Measurements from ENCODE around the gene PIGA. TPM values are rescaled to one million over a fixed set of nuclear protein-coding genes. Genes with fewer than 3 reads are reported as not detected.

PIGA gene
- polyA plus RNA-seq, 2 donors, result 8.4 to 8.7 TPM

DNA sequence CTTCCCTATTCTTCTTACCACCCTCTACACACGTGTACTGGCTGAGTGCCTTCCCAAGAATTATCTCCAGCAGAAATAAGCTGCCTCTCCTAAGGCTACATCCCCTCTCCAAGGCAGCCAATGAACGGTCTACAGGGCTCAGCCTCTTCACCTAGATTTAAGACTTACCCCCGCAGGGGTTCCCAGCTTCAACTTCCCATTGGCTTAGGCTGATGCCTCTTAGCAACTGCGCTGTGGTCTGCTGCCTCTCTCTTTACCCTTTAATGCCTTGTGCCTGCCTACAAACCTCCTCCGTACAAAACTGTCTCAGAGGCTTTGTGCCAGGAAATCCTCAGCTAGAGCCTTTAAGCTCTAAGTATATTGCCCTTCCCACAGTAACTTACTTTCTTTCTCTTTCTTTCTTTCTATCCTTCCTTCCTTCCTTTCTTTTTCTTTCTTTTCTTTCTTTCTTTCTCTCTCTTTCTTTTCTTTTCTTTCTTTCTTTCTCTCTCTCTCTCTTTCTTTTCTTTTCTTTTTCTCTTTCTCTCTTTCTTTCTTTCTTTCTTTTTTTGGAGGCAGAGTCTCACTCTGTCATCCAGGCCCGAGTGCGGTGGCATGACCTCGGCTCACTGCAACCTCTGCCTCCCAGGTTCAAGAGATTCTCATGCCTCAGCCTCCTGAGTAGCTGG, 15.1 kb upstream of the PIGA start:
- no peaks in the 10 kb centered on the region for H3K9me3 ChIP-seq (ENCODE audit: control insufficient read depth in 2 of 2, insufficient read depth in 1 of 2, low read depth in 1 of 2, low read length in 1 of 2)
- 69 to 76% methylated on average over 8 of the region's 8 CpGs for WGBS, 2 donors
- no peaks in the 10 kb centered on the region for H3K27me3 ChIP-seq (ENCODE audit: control insufficient read depth in 1 of 2, insufficient read depth in 2 of 2, low read length in 2 of 2)
- no peak overlapping the region for H3K4me3 ChIP-seq (ENCODE audit: low read depth in 1 of 2, low read length in 2 of 2)
- no peaks in the 10 kb centered on the region for H3K36me3 ChIP-seq (ENCODE audit: control insufficient read depth in 2 of 2, insufficient read depth in 2 of 2, low read length in 1 of 2)
- no peaks in the 10 kb centered on the region for H3K4me1 ChIP-seq (ENCODE audit: control insufficient read depth in 2 of 2, insufficient read depth in 2 of 2, low read length in 1 of 2)
- H3K27ac ChIP-seq (ENCODE audit: low read depth in 2 of 2, low read length in 1 of 2), result no peak overlapping the region

DNA sequence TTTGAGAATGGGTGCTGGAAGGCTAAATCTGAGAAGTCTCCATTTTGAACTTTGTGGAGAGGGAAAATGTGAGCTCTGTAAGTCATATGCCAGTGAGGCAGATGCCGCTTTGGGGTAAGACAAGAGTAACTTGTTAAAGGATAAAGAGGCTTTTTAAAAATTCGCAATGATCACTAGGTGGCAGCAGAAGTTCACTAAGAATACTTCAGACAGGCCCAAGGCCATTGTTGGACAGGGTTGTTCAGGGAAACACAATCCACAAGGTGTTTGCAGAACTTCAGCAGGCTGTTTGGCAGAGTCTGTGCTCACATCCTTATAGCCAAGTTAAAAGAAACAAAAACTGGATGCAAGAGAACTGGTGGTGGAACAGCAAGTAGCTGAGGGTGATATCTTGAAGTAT, 13.7 kb upstream of the PIGA start:
- 16 to 21% methylated on average over 2 of the region's 2 CpGs for WGBS, 2 donors
- Histone ChIP-seq H3K36me3 (ENCODE audit: control insufficient read depth in 2 of 2, insufficient read depth in 2 of 2, low read length in 1 of 2) (no peaks in the 10 kb centered on the region), H3K4me3 (ENCODE audit: low read depth in 1 of 2, low read length in 2 of 2) (no peak overlapping the region), H3K27ac (ENCODE audit: low read depth in 2 of 2, low read length in 1 of 2) (no peak overlapping the region), H3K27me3 (ENCODE audit: control insufficient read depth in 1 of 2, insufficient read depth in 2 of 2, low read length in 2 of 2) (no peaks in the 10 kb centered on the region), H3K4me1 (ENCODE audit: control insufficient read depth in 2 of 2, insufficient read depth in 2 of 2, low read length in 1 of 2) (no peaks in the 10 kb centered on the region), H3K9me3 (ENCODE audit: control insufficient read depth in 2 of 2, insufficient read depth in 1 of 2, low read depth in 1 of 2, low read length in 1 of 2) (no peaks in the 10 kb centered on the region)

DNA sequence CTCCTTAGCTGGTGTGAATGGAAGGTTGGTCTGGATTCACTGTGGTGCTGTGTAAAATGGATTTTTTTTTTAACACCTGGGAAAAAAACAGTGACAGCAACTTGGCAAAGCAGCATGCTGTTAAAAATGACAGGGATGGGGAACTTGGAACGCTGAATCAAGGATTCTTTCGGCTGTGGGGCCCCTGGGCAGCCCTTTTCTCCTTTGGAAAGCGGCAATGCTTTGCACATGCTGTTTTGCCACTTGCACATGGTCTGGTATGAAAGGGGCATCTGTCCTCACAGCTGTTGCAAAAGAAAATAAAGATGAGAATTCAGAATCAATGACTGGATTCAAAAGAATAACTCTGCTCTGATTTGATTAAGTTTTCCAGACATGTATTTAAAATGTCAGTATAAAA, 10.7 kb upstream of the PIGA start:
- Histone ChIP-seq H3K27me3 (ENCODE audit: control insufficient read depth in 1 of 2, insufficient read depth in 2 of 2, low read length in 2 of 2) (no peaks in the 10 kb centered on the region), H3K4me1 (ENCODE audit: control insufficient read depth in 2 of 2, insufficient read depth in 2 of 2, low read length in 1 of 2) (no peaks in the 10 kb centered on the region), H3K9me3 (ENCODE audit: control insufficient read depth in 2 of 2, insufficient read depth in 1 of 2, low read depth in 1 of 2, low read length in 1 of 2) (no peaks in the 10 kb centered on the region), H3K27ac (ENCODE audit: low read depth in 2 of 2, low read length in 1 of 2) (no peak overlapping the region), H3K4me3 (ENCODE audit: low read depth in 1 of 2, low read length in 2 of 2) (no peak overlapping the region), H3K36me3 (ENCODE audit: control insufficient read depth in 2 of 2, insufficient read depth in 2 of 2, low read length in 1 of 2) (no peaks in the 10 kb centered on the region)
- 73 to 81% methylated on average over 3 of the region's 3 CpGs for WGBS, 2 donors

DNA sequence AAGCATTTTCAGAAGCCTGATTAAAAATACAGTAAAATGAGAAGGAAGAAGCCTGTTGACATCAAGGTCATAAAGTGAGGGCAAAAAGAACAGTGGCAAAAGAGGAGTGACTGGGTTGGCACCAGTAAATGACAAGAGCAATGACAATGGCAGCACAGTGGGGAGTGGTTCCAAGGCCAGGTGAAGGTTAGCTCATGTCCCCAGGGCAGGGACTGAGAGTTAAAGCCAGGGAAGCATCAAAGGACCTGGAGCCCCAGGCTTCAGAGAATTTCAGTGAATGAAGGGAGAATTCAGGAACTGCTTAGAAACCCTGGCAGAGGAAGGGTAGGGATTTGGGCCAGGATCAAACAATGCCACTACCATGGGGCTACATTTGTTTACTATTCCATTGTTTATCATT, 8.8 kb upstream of the PIGA start:
- Histone ChIP-seq H3K4me1 (ENCODE audit: control insufficient read depth in 2 of 2, insufficient read depth in 2 of 2, low read length in 1 of 2) (no peaks in the 10 kb centered on the region), H3K27me3 (ENCODE audit: control insufficient read depth in 1 of 2, insufficient read depth in 2 of 2, low read length in 2 of 2) (no peaks in the 10 kb centered on the region), H3K4me3 (ENCODE audit: low read depth in 1 of 2, low read length in 2 of 2) (no peak overlapping the region), H3K9me3 (ENCODE audit: control insufficient read depth in 2 of 2, insufficient read depth in 1 of 2, low read depth in 1 of 2, low read length in 1 of 2) (no peaks in the 10 kb centered on the region), H3K27ac (ENCODE audit: low read depth in 2 of 2, low read length in 1 of 2) (no peak overlapping the region), H3K36me3 (ENCODE audit: control insufficient read depth in 2 of 2, insufficient read depth in 2 of 2, low read length in 1 of 2) (no peaks in the 10 kb centered on the region)

DNA sequence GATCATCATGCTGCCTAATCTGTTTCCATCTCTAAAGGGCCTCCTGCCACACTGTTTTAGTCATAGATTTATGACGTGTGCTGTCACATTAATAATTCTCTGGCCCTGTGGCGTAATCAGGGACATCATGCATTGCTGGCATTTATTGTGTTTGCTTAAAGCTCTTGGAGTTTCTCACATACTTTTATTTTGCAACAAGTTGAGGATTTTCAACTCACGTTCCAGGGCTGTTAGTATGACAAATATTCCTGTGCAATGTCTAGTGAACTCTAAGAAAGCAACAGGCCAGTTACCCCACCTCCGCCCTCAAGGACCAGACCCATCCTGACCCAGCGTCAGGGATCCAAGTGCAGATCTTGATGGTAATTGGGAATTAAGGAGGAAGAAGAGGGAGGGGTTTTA, 7.8 kb upstream of the PIGA start:
- Histone ChIP-seq H3K27me3 (ENCODE audit: control insufficient read depth in 1 of 2, insufficient read depth in 2 of 2, low read length in 2 of 2) (peaks cover 0 to 1% of the 10 kb centered on the region in 2 donors), H3K4me3 (ENCODE audit: low read depth in 1 of 2, low read length in 2 of 2) (no peak overlapping the region), H3K36me3 (ENCODE audit: control insufficient read depth in 2 of 2, insufficient read depth in 2 of 2, low read length in 1 of 2) (no peaks in the 10 kb centered on the region), H3K27ac (ENCODE audit: low read depth in 2 of 2, low read length in 1 of 2) (no peak overlapping the region), H3K4me1 (ENCODE audit: control insufficient read depth in 2 of 2, insufficient read depth in 2 of 2, low read length in 1 of 2) (no peaks in the 10 kb centered on the region), H3K9me3 (ENCODE audit: control insufficient read depth in 2 of 2, insufficient read depth in 1 of 2, low read depth in 1 of 2, low read length in 1 of 2) (no peaks in the 10 kb centered on the region)
- 59% methylated on average over 5 of the region's 5 CpGs for WGBS, 2 donors

DNA sequence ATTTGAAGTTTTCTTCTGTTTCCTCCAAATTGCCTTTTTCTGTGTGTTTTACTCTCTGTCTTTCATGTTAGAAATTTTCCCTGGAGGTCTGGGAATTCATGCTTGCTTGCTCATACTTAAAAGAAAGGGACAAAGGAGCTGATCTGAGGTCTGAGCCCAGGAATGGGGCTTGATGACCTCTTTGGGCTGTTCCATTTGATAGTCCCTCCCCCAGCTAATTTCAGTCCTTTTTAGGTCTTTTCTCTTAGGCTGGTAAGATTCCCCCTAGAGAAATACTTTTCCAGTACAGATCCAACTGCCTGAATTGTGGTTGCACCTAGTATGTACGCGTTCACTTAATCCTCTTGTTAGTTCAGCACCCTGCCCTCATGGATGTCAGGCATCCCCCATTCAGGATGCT, 5.5 kb upstream of the PIGA start:
- WGBS, 2 donors, result 83 to 90% methylated on average over 2 of the region's 2 CpGs
- Histone ChIP-seq H3K4me1 (ENCODE audit: control insufficient read depth in 2 of 2, insufficient read depth in 2 of 2, low read length in 1 of 2) (no peaks in the 10 kb centered on the region), H3K9me3 (ENCODE audit: control insufficient read depth in 2 of 2, insufficient read depth in 1 of 2, low read depth in 1 of 2, low read length in 1 of 2) (no peaks in the 10 kb centered on the region), H3K27me3 (ENCODE audit: control insufficient read depth in 1 of 2, insufficient read depth in 2 of 2, low read length in 2 of 2) (peaks cover 0 to 4% of the 10 kb centered on the region in 2 donors), H3K4me3 (ENCODE audit: low read depth in 1 of 2, low read length in 2 of 2) (no peak overlapping the region), H3K27ac (ENCODE audit: low read depth in 2 of 2, low read length in 1 of 2) (no peak overlapping the region), H3K36me3 (ENCODE audit: control insufficient read depth in 2 of 2, insufficient read depth in 2 of 2, low read length in 1 of 2) (no peaks in the 10 kb centered on the region)

DNA sequence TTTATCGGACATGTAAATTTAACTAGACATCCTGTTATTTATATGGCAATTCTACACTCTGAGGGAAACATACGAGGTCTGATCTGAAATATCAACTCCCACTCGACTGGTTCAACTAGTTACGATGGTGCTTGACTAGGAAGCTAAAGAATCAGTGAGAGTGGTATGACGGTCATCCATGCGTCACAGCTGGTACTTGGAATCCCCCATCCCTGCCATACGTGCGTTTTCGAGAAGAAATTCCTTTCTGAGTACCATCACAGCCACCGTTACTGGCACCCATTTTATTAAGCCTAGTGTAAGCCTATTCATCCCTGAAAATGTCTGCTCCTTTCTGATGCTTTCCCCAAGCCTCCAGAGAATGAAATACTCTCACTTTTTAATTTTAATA, 695 bp upstream of the PIGA start:
- peak overlapping the region in 1 of 2 donors; percentile 67 for H3K27ac ChIP-seq (ENCODE audit: low read depth in 2 of 2, low read length in 1 of 2)
- H3K4me3 ChIP-seq (ENCODE audit: low read depth in 1 of 2, low read length in 2 of 2), result peak overlapping the region in 1 of 2 donors; percentile 32
- peaks cover 0 to 4% of the 10 kb centered on the region in 2 donors for H3K27me3 ChIP-seq (ENCODE audit: control insufficient read depth in 1 of 2, insufficient read depth in 2 of 2, low read length in 2 of 2)

DNA sequence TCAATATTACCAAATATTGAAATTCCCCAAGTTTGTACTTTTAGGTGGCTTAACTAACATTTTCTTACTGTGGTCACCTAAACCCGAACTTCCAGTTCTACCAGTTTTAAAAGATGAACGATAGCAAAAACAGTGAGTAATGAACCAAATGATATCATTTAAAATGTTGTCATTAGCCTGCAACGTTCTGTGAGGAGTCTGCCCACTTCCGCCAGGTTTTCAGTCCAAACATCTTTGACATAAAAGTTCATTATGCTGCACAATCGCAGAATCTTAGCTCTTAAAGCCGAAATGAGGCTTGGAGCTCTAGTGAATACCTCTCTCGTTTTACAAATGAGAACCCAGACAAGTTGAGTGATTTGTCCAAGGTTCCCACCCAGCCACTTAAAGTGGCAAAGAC, 762 bp downstream of the PIGA start:
- no peaks in the 10 kb centered on the region for H3K4me1 ChIP-seq (ENCODE audit: control insufficient read depth in 2 of 2, insufficient read depth in 2 of 2, low read length in 1 of 2)
- peak overlapping the region; percentile 88 to 94 for H3K27ac ChIP-seq (ENCODE audit: low read depth in 2 of 2, low read length in 1 of 2)
- no peaks in the 10 kb centered on the region for H3K36me3 ChIP-seq (ENCODE audit: control insufficient read depth in 2 of 2, insufficient read depth in 2 of 2, low read length in 1 of 2)
- peaks cover 0 to 2% of the 10 kb centered on the region in 2 donors for H3K9me3 ChIP-seq (ENCODE audit: control insufficient read depth in 2 of 2, insufficient read depth in 1 of 2, low read depth in 1 of 2, low read length in 1 of 2)
- H3K4me3 ChIP-seq (ENCODE audit: low read depth in 1 of 2, low read length in 2 of 2), result peak overlapping the region; percentile 54 to 87
- 2 to 31% methylated on average over 7 of the region's 7 CpGs for WGBS, 2 donors
- peaks cover 0 to 4% of the 10 kb centered on the region in 2 donors for H3K27me3 ChIP-seq (ENCODE audit: control insufficient read depth in 1 of 2, insufficient read depth in 2 of 2, low read length in 2 of 2)

More for the DNA sequence above, 695 bp upstream of the PIGA start:
- Histone ChIP-seq H3K36me3 (ENCODE audit: control insufficient read depth in 2 of 2, insufficient read depth in 2 of 2, low read length in 1 of 2) (no peaks in the 10 kb centered on the region), H3K9me3 (ENCODE audit: control insufficient read depth in 2 of 2, insufficient read depth in 1 of 2, low read depth in 1 of 2, low read length in 1 of 2) (peaks cover 0 to 2% of the 10 kb centered on the region in 2 donors), H3K4me1 (ENCODE audit: control insufficient read depth in 2 of 2, insufficient read depth in 2 of 2, low read length in 1 of 2) (no peaks in the 10 kb centered on the region)
- 0 to 28% methylated on average over 10 of the region's 10 CpGs for WGBS, 2 donors

DNA sequence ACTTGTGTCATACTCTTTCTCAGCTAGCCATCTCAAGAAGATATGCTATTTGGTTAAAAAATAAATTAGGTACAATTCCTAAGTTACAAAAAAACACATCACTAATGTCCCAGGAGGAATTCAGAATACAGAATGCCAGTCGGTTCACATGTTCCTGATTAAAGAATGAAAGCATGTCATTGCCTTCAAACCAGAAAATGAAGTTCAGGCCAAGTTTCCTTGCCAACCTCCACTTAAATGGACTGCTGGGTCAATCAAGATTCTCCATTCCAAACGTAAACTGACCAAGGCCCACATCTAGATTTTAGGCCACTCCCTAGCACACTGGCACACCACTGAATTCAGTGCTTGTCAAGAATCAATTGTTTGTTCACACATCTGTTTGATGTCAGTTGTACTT, 6.5 kb downstream of the PIGA start:
- WGBS, 2 donors, result 39 to 44% methylated on average over 2 of the region's 2 CpGs
- H3K4me1 ChIP-seq (ENCODE audit: control insufficient read depth in 2 of 2, insufficient read depth in 2 of 2, low read length in 1 of 2), result no peaks in the 10 kb centered on the region
- H3K9me3 ChIP-seq (ENCODE audit: control insufficient read depth in 2 of 2, insufficient read depth in 1 of 2, low read depth in 1 of 2, low read length in 1 of 2), result no peaks in the 10 kb centered on the region
- no peak overlapping the region for H3K27ac ChIP-seq (ENCODE audit: low read depth in 2 of 2, low read length in 1 of 2)
- no peak overlapping the region for H3K4me3 ChIP-seq (ENCODE audit: low read depth in 1 of 2, low read length in 2 of 2)
- H3K36me3 ChIP-seq (ENCODE audit: control insufficient read depth in 2 of 2, insufficient read depth in 2 of 2, low read length in 1 of 2), result no peaks in the 10 kb centered on the region
- no peaks in the 10 kb centered on the region for H3K27me3 ChIP-seq (ENCODE audit: control insufficient read depth in 1 of 2, insufficient read depth in 2 of 2, low read length in 2 of 2)

DNA sequence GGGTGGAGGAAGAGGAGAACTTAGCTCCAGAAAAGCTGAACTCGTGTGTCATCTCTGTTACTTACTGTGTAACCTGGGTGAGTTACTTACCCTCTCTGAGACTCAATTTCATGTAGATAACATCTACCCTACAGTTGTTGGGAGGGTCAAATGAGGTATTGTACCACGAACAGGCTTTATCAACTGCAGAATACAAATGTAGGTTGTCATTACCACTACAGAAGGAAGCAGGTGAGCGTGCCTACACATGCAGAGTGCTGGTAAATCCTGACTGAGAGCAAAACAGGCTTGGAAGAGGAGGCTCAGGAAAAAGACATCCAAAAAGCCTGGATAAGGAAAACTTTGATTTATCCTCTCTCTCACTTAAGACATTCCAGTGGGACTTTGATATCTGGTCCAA, 7.2 kb downstream of the PIGA start:
- no peak overlapping the region for H3K27ac ChIP-seq (ENCODE audit: low read depth in 2 of 2, low read length in 1 of 2)
- H3K9me3 ChIP-seq (ENCODE audit: control insufficient read depth in 2 of 2, insufficient read depth in 1 of 2, low read depth in 1 of 2, low read length in 1 of 2), result no peaks in the 10 kb centered on the region
- WGBS, 2 donors, result 66 to 67% methylated on average over 3 of the region's 3 CpGs
- no peaks in the 10 kb centered on the region for H3K36me3 ChIP-seq (ENCODE audit: control insufficient read depth in 2 of 2, insufficient read depth in 2 of 2, low read length in 1 of 2)
- H3K27me3 ChIP-seq (ENCODE audit: control insufficient read depth in 1 of 2, insufficient read depth in 2 of 2, low read length in 2 of 2), result no peaks in the 10 kb centered on the region
- no peaks in the 10 kb centered on the region for H3K4me1 ChIP-seq (ENCODE audit: control insufficient read depth in 2 of 2, insufficient read depth in 2 of 2, low read length in 1 of 2)
- H3K4me3 ChIP-seq (ENCODE audit: low read depth in 1 of 2, low read length in 2 of 2), result no peak overlapping the region

All from esophagus (tissue), 2 donors.